Natural killer cell (primary cell): Measurements from ENCODE around the gene ARID1B. TPM values are rescaled to one million over a fixed set of nuclear protein-coding genes. Genes with fewer than 3 reads are reported as not detected.

Experiments
- ATAC-seq, 3 donors: fragments of 150-1000 bp in 2 of 3; fragments of 200-7000 bp in 1 of 3; cut with Tn5 transposase; 1 replicate in 1 of 3; 2 replicates in 2 of 3; pipeline ENCODE4 v1.10.0; 2021; ENCODE audit warnings: mild to moderate bottlenecking in 2 of 3, moderate library complexity in 2 of 3
- DNase-seq, 2 donors: peaks; one replicate each; pipeline versions ENCODE4 v3.0.0 to v3.0.0-alpha.2; 2013 to 2021; ENCODE audit warnings: mixed read lengths in 1 of 2
- H3K27ac ChIP-seq: one replicate; pipeline ENCODE4 v1.5.1; 2013; ENCODE audit warnings: mild to moderate bottlenecking, low read length
- H3K27me3 ChIP-seq: one replicate; pipeline ENCODE4 v1.6.1; 2013; ENCODE audit warnings: low read length; ENCODE audit not compliant: control insufficient read depth, insufficient read depth
- H3K36me3 ChIP-seq: one replicate; pipeline ENCODE4 v1.6.1; 2013; ENCODE audit warnings: low read length; ENCODE audit not compliant: control insufficient read depth, insufficient read depth
- H3K4me1 ChIP-seq: one replicate; pipeline ENCODE4 v1.6.1; 2013; ENCODE audit warnings: low read length; ENCODE audit not compliant: control insufficient read depth, insufficient read depth
- H3K4me3 ChIP-seq: one replicate; pipeline ENCODE4 v1.5.1; 2013; ENCODE audit warnings: low read length
- H3K9me3 ChIP-seq: one replicate; pipeline ENCODE4 v1.6.1; 2013; ENCODE audit warnings: low read length; ENCODE audit not compliant: control insufficient read depth, insufficient read depth
- H3K27ac Mint-ChIP-seq, 2 donors: one replicate each; pipeline ENCODE4 v1.8.0; 2022; ENCODE audit warnings: mild to moderate bottlenecking in 2 of 2, mixed read lengths in 2 of 2, moderate library complexity in 1 of 2
- H3K27me3 Mint-ChIP-seq, 2 donors: one replicate each; pipeline ENCODE4 v1.8.0; 2022; ENCODE audit warnings: low read depth in 2 of 2, mixed read lengths in 2 of 2
- H3K36me3 Mint-ChIP-seq: one replicate; pipeline ENCODE4 v1.8.0; 2022; ENCODE audit warnings: mixed read lengths
- H3K4me1 Mint-ChIP-seq, 2 donors: one replicate each; pipeline ENCODE4 v1.8.0; 2022; ENCODE audit warnings: mixed read lengths in 2 of 2
- H3K4me3 Mint-ChIP-seq: one replicate; pipeline ENCODE4 v1.8.0; 2022; ENCODE audit warnings: mild to moderate bottlenecking, moderate library complexity, mixed read lengths
- H3K9me3 Mint-ChIP-seq, 2 donors: one replicate each; pipeline ENCODE4 v1.8.0; 2022; ENCODE audit warnings: mixed read lengths in 2 of 2
- WGBS: methylation state at CpG from one replicate; pipeline ENCODE4 v1.1.7; 2013; ENCODE audit warnings: missing lambda C conversion rate; ENCODE audit not compliant: insufficient coverage; 5-methylcytosine and 5-hydroxymethylcytosine counted together
- intact Hi-C: fragments of 100-400 bp; cut with micrococcal nuclease; formaldehyde crosslinking; loops from one replicate; pipeline ENCODE4 v1.14.2; 2022
- total RNA-seq, 4 donors: library from RNA; stranded (reverse); fragments of 120-200 nt in 1 of 4; gene quantifications; one replicate each; pipeline versions ENCODE4 v1.2.3 to v1.2.4, GENCODE V29; 2013 to 2022
- TF ChIP-seq, protein P1 (sequence below): fragments of 200-600 bp; IDR thresholded peaks from one replicate; pipeline ENCODE4 v1.8.0; 2022; ENCODE audit warnings: antibody characterized with exemption

ARID1B gene
- total RNA-seq, 3 donors from 2014 or later (not counting 1 experiment from before 2014, with no cell fraction given), result 180 to 201 (median 189) TPM

DNA sequence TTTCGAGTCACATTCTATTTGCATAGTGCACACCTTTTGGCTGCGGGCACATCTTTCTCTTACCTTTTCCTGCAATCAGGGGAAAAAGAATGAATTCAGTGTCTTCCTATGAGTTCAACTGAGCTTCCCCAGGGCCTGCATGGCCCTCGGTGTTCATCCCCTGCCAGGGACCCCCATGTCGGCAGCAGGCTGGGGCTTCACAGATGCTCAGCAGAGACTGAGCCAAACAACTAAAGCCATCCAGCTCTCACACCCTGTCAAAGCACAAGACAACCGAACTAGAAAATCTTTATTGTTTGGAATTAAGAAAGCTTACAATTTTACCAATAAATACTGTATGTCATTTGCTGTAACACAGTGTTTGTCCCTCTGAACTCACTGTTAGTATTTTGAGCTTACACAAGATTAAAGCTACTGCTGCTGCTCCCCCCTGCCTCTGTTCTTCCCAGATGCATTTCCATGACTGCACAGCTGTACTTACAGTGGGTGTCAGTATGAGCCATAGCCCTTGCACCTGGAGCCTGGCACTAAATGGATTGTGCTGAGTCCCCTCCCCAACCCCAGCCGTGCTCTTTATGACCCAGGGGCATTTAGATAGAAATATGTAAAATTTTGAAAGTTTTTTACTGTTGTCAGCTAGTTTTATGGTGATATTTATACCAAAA, 340.4 kb downstream of the ARID1B start:
- DNase-seq, result no peak
- intact Hi-C loops, result no loop called here
- Histone ChIP-seq H3K27me3 (no peaks in the 10 kb centered on the region), H3K9me3 (no peaks in the 10 kb centered on the region), H3K27ac (no peak overlapping the region), H3K4me1 (no peaks in the 10 kb centered on the region), H3K36me3 (peaks cover 4% of the 10 kb centered on the region), H3K4me3 (no peak overlapping the region)
- Mint-ChIP-seq H3K27me3 (no peaks in the 10 kb centered on the region), H3K27ac (no peak overlapping the region), H3K4me3 (no peak overlapping the region), H3K9me3 (peaks cover 0 to 2% of the 10 kb centered on the region in 2 donors), H3K36me3 (peaks cover 7% of the 10 kb centered on the region), H3K4me1 (peaks cover 5 to 34% of the 10 kb centered on the region in 2 donors)
- no peak for ATAC-seq
- WGBS, result 99% methylated on average over 5 of the region's 6 CpGs
- TF ChIP-seq, protein P1, sequence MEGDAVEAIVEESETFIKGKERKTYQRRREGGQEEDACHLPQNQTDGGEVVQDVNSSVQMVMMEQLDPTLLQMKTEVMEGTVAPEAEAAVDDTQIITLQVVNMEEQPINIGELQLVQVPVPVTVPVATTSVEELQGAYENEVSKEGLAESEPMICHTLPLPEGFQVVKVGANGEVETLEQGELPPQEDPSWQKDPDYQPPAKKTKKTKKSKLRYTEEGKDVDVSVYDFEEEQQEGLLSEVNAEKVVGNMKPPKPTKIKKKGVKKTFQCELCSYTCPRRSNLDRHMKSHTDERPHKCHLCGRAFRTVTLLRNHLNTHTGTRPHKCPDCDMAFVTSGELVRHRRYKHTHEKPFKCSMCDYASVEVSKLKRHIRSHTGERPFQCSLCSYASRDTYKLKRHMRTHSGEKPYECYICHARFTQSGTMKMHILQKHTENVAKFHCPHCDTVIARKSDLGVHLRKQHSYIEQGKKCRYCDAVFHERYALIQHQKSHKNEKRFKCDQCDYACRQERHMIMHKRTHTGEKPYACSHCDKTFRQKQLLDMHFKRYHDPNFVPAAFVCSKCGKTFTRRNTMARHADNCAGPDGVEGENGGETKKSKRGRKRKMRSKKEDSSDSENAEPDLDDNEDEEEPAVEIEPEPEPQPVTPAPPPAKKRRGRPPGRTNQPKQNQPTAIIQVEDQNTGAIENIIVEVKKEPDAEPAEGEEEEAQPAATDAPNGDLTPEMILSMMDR, result no peak

DNA sequence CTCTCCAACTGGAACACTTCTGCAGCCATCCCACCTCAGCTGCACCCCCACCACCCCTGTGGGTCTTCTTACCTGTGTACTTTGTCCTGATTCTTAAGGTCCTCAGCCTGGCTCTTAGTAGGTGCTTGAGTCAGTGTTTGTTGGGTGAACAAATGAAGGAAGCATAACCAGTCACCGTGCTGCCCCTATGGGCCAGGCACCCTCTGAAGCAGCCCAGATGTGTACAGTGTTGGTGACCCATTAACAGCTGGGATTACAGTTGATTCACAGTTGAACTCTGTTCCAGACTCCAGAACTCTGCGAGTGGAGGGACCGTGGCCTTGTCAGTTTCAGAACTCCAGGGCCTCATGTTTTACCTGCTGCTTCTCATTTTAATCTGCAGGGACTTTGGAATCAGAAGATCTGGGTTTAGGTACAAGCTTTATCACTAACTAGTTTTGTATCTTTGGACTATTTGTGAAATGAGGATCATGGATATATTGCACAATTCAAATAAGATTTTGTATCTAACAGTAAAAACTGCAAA, 342.4 kb downstream of the ARID1B start:
- no peak for ATAC-seq
- Histone ChIP-seq H3K27me3 (no peaks in the 10 kb centered on the region), H3K9me3 (no peaks in the 10 kb centered on the region), H3K36me3 (peaks cover 3% of the 10 kb centered on the region), H3K4me1 (no peaks in the 10 kb centered on the region), H3K4me3 (no peak overlapping the region), H3K27ac (no peak overlapping the region)
- TF ChIP-seq, protein P1, result no peak
- Mint-ChIP-seq H3K27me3 (no peaks in the 10 kb centered on the region), H3K36me3 (no peaks in the 10 kb centered on the region), H3K27ac (peak overlapping the region; percentile 8 to 69), H3K4me1 (peaks cover 14 to 30% of the 10 kb centered on the region in 2 donors), H3K9me3 (no peaks in the 10 kb centered on the region), H3K4me3 (no peak overlapping the region)
- intact Hi-C loops, result no loop called here
- DNase-seq, result no peak
- 99% methylated on average over 3 of the region's 3 CpGs for WGBS

DNA sequence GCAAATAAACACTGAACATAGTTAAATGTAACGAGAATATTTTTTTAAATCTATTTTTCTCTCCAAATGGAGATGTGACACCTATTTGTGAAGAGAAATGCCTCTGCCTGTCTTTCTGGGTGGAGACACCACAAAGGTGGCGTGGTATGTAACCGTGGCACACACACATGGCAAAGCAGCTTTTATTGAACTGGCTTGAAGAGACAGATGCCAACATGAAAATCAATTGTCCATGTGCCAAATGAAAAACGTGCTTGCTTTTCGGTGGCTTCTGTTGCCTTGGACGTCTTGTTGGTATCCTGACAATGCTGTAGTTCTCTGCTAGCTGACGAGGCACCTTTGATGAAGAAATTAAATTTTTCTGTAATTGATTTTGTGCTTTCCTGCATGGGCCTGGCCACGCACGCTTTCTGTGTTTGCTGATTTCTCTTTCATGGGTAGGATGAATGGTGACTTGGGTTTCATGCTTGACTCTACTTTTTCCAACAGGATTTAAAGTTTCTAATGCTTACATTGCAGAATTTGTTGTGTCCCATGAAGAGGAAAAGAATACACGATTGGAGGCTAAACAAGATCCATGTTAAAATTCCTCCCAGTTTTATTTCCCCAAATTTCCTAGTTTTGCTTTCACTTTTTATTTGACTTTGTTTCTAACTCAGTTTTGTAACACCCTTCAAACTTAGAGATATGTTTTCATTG, 343.5 kb downstream of the ARID1B start:
- H3K27me3 Mint-ChIP-seq, result no peaks in the 10 kb centered on the region
- Histone ChIP-seq H3K27me3 (no peaks in the 10 kb centered on the region), H3K4me3 (no peak overlapping the region), H3K36me3 (peaks cover 3% of the 10 kb centered on the region), H3K4me1 (peaks cover 10% of the 10 kb centered on the region), H3K27ac (no peak overlapping the region), H3K9me3 (no peaks in the 10 kb centered on the region)
- DNase-seq, result no peak
- no peak overlapping the region for H3K4me3 Mint-ChIP-seq
- peak overlapping the region; percentile 37 to 69 for H3K27ac Mint-ChIP-seq
- WGBS, result 97% methylated on average over 9 of the region's 10 CpGs
- no peaks in the 10 kb centered on the region for H3K9me3 Mint-ChIP-seq
- intact Hi-C loops, result no loop called here
- peaks cover 25 to 35% of the 10 kb centered on the region in 2 donors for H3K4me1 Mint-ChIP-seq
- TF ChIP-seq, protein P1, result no peak
- H3K36me3 Mint-ChIP-seq, result no peaks in the 10 kb centered on the region
- ATAC-seq, result no peak
